GM18951 (cell line): ENCODE data around the gene CNIH3.

Experiments
- POLR2A ChIP-seq: IDR thresholded peaks from 4 replicates; pipeline ENCODE4 v1.6.1; 2011; ENCODE audit warnings: mild to moderate bottlenecking; ENCODE audit not compliant: insufficient read length, insufficient read depth; ENCODE audit errors: extremely low read depth
- in situ Hi-C: fragments of 300-500 bp; cut with MboI; formaldehyde crosslinking; loops from one replicate; pipeline ENCODE4 v1.12.0; 2022; ENCODE audit warnings: low sequenced_read_pairs, mixed read lengths, inconsistent platforms; ENCODE audit not compliant: unreplicated experiment

Gene CNIH3

GRCh38 chr1:224767031-224767430, 150.9 kb downstream of the CNIH3 start:
- TF ChIP-seq POLR2A: no peak
- in situ Hi-C loops: no loop called here

- in situ Hi-C loops: no loop called here
- TF ChIP-seq POLR2A: no peak
These were observed 151.6 kb downstream of the CNIH3 start for GRCh38 chr1:224767676-224768075.

- in situ Hi-C loops: no loop called here
- TF ChIP-seq POLR2A: no peak
These were observed 152.9 kb downstream of the CNIH3 start for GRCh38 chr1:224768971-224769370.

- in situ Hi-C loops: no loop called here
- no peak for TF ChIP-seq POLR2A
These were observed 153.6 kb downstream of the CNIH3 start for GRCh38 chr1:224769452-224770335.

- in situ Hi-C loops: no loop called here
- no peak for TF ChIP-seq POLR2A
These were observed 154.2 kb downstream of the CNIH3 start for GRCh38 chr1:224770336-224770693.

- TF ChIP-seq POLR2A: no peak
- in situ Hi-C loops: no loop called here
These were observed 157.5 kb downstream of the CNIH3 start for GRCh38 chr1:224773646-224774045.

- in situ Hi-C loops: no loop called here
- no peak for TF ChIP-seq POLR2A
These were observed 158.3 kb downstream of the CNIH3 start for GRCh38 chr1:224774378-224774777.

GRCh38 chr1:224777180-224777579, 161.1 kb downstream of the CNIH3 start:
- TF ChIP-seq POLR2A: no peak
- in situ Hi-C loops: no loop called here

GRCh38 chr1:224779536-224779935, 163.4 kb downstream of the CNIH3 start:
- in situ Hi-C loops: no loop called here
- no peak for TF ChIP-seq POLR2A

- no peak for TF ChIP-seq POLR2A
- in situ Hi-C loops: no loop called here
These were observed 164.6 kb downstream of the CNIH3 start for GRCh38 chr1:224780736-224781135.

GRCh38 chr1:224781800-224782199, 165.7 kb downstream of the CNIH3 start:
- no peak for TF ChIP-seq POLR2A
- in situ Hi-C loops: no loop called here

GRCh38 chr1:224782281-224783000, 166.3 kb downstream of the CNIH3 start:
- in situ Hi-C loops: no loop called here
- TF ChIP-seq POLR2A: no peak

GRCh38 chr1:224783006-224783651, 167.0 kb downstream of the CNIH3 start:
- in situ Hi-C loops: no loop called here
- TF ChIP-seq POLR2A: no peak
